Caco-2 (cell line): Measurements from ENCODE around the gene OR2D3. TPM values are rescaled to one million over a fixed set of nuclear protein-coding genes. Genes with fewer than 3 reads are reported as not detected.
"Not testable (repeated sequence)": the region's sequence is repeated elsewhere in the genome, so short reads cannot be mapped to it uniquely, and the experiment has no call there.

Experiments used
- BruUV-seq: library from RNA; stranded (reverse); fragments of 400-500 nt; replicated peaks from 2 replicates; lab custom pipeline; 2021; lab: Mats Ljungman, UMichigan
- CTCF ChIA-PET: fragments of 300-600 bp; sonication (Branson Sonifier 250); formaldehyde crosslinking; loops from one replicate; lab custom pipeline; 2022; ENCODE audit warnings: antibody characterized with exemption; lab: Charles Lee
- POLR2A ChIA-PET: fragments of 300-600 bp; sonication (Branson Sonifier 250); formaldehyde crosslinking; loops from one replicate; lab custom pipeline; 2022; ENCODE audit warnings: antibody characterized with exemption; lab: Charles Lee
- DNase-seq, 2 experiments: peaks; one replicate each; pipeline versions ENCODE4 v3.0.0 to v3.0.0-alpha.2; 2020 to 2022
- H3K27me3 ChIP-seq: replicated peaks from 2 replicates; pipeline ENCODE4 v1.6.0; 2011; ENCODE audit warnings: low read length; ENCODE audit not compliant: control insufficient read depth, insufficient read depth
- H3K36me3 ChIP-seq: 2 replicates; pipeline ENCODE4 v1.5.1; 2011; ENCODE audit warnings: low read length; ENCODE audit not compliant: control insufficient read depth, insufficient read depth
- H3K4me1 ChIP-seq: fragments of 250-450 bp; sonication (Bioruptor Pico); 2 replicates; pipeline ENCODE4 v1.5.1; 2020; ENCODE audit warnings: mild to moderate bottlenecking
- H3K4me3 ChIP-seq: 2 replicates; pipeline ENCODE4 v1.5.1; 2011; ENCODE audit warnings: low read depth, mild to moderate bottlenecking, control low read depth, low read length
- H3K9me3 ChIP-seq: fragments of 250-450 bp; sonication (Bioruptor Pico); 2 replicates; pipeline ENCODE4 v1.5.1; 2020; ENCODE audit warnings: mild to moderate bottlenecking, moderate library complexity
- H3K27ac Mint-ChIP-seq: one replicate; pipeline ENCODE4 v1.8.0; 2022; ENCODE audit warnings: mixed read lengths; ENCODE audit not compliant: unreplicated experiment
- H3K27me3 Mint-ChIP-seq: one replicate; pipeline ENCODE4 v1.8.0; 2022; ENCODE audit warnings: mixed read lengths; ENCODE audit not compliant: insufficient read depth, unreplicated experiment
- H3K36me3 Mint-ChIP-seq: one replicate; pipeline ENCODE4 v1.8.0; 2022; ENCODE audit warnings: mild to moderate bottlenecking, mixed read lengths; ENCODE audit not compliant: insufficient read depth, unreplicated experiment
- H3K4me1 Mint-ChIP-seq: one replicate; pipeline ENCODE4 v1.8.0; 2022; ENCODE audit warnings: low read depth, mixed read lengths; ENCODE audit not compliant: unreplicated experiment
- H3K4me3 Mint-ChIP-seq: one replicate; pipeline ENCODE4 v1.8.0; 2022; ENCODE audit warnings: mild to moderate bottlenecking, moderate library complexity, mixed read lengths; ENCODE audit not compliant: unreplicated experiment
- H3K9me3 Mint-ChIP-seq: one replicate; pipeline ENCODE4 v1.8.0; 2022; ENCODE audit warnings: mixed read lengths; ENCODE audit not compliant: unreplicated experiment
- CTCF ChIP-seq, 2 experiments: fragments of 200-600 bp in 1 of 2; IDR thresholded peaks; 1 replicate in 1 of 2; 2 replicates in 1 of 2; pipeline versions ENCODE4 v1.5.1 to v1.8.0; 2011 to 2022; ENCODE audit warnings: antibody characterized with exemption in 1 of 2, control low read depth in 1 of 2, inconsistent platforms in 1 of 2, low read depth in 1 of 2, low read length in 1 of 2, mild to moderate bottlenecking in 1 of 2, moderate library complexity in 1 of 2; ENCODE audit not compliant: insufficient read depth in 1 of 2, severe bottlenecking in 1 of 2, unreplicated experiment in 1 of 2
- intact Hi-C: fragments of 100-400 bp; cut with micrococcal nuclease; formaldehyde crosslinking; loops from one replicate; pipeline ENCODE4 v1.10.0; 2022; ENCODE audit not compliant: unreplicated experiment
- total RNA-seq: library from RNA; stranded (reverse); gene quantifications from 2 replicates; pipeline ENCODE4 v1.2.3, GENCODE V29; 2022

The OR2D3 gene
- total RNA-seq, 1 experiment from 2014 or later: not detected

- intact Hi-C loops: no loop called here
- Mint-ChIP-seq H3K4me1 (no peaks in the 10 kb centered on the region), H3K27me3 (peaks cover 2% of the 10 kb centered on the region), H3K36me3 (no peaks in the 10 kb centered on the region), H3K4me3 (no peak overlapping the region), H3K27ac (no peak overlapping the region), H3K9me3 (no peaks in the 10 kb centered on the region)
- no peaks in the 10 kb centered on the region for H3K27me3 ChIP-seq
- no peaks in the 10 kb centered on the region for H3K36me3 ChIP-seq
- ChIA-PET POLR2A (no interaction called here), CTCF (interaction anchor here (0.8 kb wide), 1 partner anchor 88 kb away, joined by 3 read pairs; no protein-coding TSS in a partner anchor)
- TF ChIP-seq CTCF (IDR thresholded peaks at IDR 0.05; ENCODE audit: insufficient read depth in 1 of 2, low read depth in 1 of 2, low read length in 1 of 2, severe bottlenecking in 1 of 2, unreplicated experiment in 1 of 2): no peak
- no peaks in the 10 kb centered on the region for H3K9me3 ChIP-seq
- BruUV-seq: no TSS peak
- H3K4me1 ChIP-seq: no peaks in the 10 kb centered on the region; the same call in 1 of the 2 replicates
- no peak for DNase-seq
- no peak overlapping the region for H3K4me3 ChIP-seq
Observed at GRCh38 chr11:6900327-6900999, 20.3 kb upstream of the OR2D3 start.

DNA sequence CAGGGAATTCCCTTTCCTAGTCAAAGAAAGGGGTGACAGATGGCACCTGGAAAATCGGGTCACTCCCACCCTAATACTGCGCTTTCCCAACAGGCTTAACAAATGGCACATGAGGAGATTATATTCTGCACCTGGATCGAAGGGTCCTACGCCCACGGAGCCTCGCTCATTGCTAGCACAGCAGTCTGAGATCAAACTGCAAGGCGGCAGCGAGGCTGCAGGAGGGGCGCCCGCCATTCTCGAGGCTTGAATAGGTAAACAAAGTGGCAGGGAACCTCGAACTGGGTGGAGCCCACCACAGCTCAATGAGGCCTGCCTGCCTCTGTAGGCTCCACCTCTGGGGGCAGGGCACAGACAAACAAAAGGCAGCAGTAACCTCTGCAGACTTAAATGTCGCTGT is 16.0 kb upstream of the OR2D3 start:
- H3K4me3 ChIP-seq, H3K27me3 Mint-ChIP-seq, H3K36me3 Mint-ChIP-seq, BruUV-seq, H3K9me3 ChIP-seq, H3K4me1 ChIP-seq, H3K27me3 ChIP-seq, CTCF ChIA-PET, H3K36me3 ChIP-seq, intact Hi-C loops, H3K4me3 Mint-ChIP-seq, H3K9me3 Mint-ChIP-seq, DNase-seq, POLR2A ChIA-PET, H3K27ac Mint-ChIP-seq, H3K4me1 Mint-ChIP-seq: not testable (repeated sequence)

DNA sequence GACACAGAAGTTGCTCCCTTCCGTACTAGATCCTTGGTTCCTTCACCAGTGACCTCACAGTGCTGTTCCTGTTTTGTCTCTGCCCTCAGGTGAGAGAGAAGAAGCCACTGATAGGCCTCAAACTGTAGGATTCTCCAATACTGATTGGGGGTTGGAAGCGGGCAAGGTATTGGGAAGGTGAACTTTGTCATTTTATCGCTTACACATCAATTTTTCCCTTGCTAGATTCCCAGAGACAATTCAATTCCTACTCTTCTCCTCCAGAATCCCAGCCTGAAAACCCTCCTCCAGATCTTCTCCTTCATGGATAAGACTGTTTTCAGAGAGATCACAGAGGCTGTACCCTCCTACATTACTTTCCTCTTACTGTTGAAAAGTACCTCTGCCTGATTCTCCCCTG is 9.4 kb upstream of the OR2D3 start:
- Mint-ChIP-seq H3K27ac (no peak overlapping the region), H3K9me3 (no peaks in the 10 kb centered on the region), H3K27me3 (no peaks in the 10 kb centered on the region), H3K36me3 (no peaks in the 10 kb centered on the region), H3K4me1 (no peaks in the 10 kb centered on the region), H3K4me3 (no peak overlapping the region)
- Histone ChIP-seq H3K27me3 (no peaks in the 10 kb centered on the region), H3K4me3 (no peak overlapping the region), H3K36me3 (no peaks in the 10 kb centered on the region), H3K9me3 (no peaks in the 10 kb centered on the region), H3K4me1 (no peaks in the 10 kb centered on the region)
- BruUV-seq: no TSS peak
- no peak for DNase-seq
- ChIA-PET CTCF (no interaction called here), POLR2A (no interaction called here)
- no peak for TF ChIP-seq CTCF (IDR thresholded peaks at IDR 0.05; ENCODE audit: insufficient read depth in 1 of 2, low read depth in 1 of 2, low read length in 1 of 2, severe bottlenecking in 1 of 2, unreplicated experiment in 1 of 2)
- intact Hi-C loops: no loop called here
